Measurements from ENCODE around the gene NDUFB11.

Gene NDUFB11

GRCh38 chrX:47174376-47174775, 29.9 kb upstream of the NDUFB11 start:
- no peak for DNase-seq

GRCh38 chrX:47172971-47173792, 28.7 kb upstream of the NDUFB11 start:
- DNase-seq, result no peak

DNA sequence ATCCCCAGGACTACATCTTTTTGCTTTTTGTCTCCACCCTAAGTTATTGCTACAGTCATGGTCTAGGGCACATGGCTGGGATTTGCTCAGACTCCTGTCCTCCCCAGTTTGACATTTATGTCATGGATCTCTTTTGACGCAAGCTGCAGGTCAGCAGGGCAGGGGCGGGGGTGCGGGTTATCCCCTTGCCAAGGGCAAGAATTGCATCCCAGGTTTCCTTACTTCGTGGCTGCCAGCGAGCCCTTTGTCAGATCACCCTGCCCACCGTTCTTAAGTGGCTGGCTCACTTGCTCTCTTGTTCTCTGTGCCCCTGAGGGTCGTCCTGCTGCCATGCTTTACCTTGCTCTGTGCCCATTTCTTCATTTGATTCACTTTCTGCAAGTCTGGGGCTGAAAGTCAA, 28.0 kb upstream of the NDUFB11 start:
- DNase-seq, result no peak

GRCh38 chrX:47171996-47172395, 27.5 kb upstream of the NDUFB11 start:
- DNase-seq, result no peak

- DNase-seq, result no peak
Measured at GRCh38 chrX:47170861-47171692, 26.6 kb upstream of the NDUFB11 start.

DNA sequence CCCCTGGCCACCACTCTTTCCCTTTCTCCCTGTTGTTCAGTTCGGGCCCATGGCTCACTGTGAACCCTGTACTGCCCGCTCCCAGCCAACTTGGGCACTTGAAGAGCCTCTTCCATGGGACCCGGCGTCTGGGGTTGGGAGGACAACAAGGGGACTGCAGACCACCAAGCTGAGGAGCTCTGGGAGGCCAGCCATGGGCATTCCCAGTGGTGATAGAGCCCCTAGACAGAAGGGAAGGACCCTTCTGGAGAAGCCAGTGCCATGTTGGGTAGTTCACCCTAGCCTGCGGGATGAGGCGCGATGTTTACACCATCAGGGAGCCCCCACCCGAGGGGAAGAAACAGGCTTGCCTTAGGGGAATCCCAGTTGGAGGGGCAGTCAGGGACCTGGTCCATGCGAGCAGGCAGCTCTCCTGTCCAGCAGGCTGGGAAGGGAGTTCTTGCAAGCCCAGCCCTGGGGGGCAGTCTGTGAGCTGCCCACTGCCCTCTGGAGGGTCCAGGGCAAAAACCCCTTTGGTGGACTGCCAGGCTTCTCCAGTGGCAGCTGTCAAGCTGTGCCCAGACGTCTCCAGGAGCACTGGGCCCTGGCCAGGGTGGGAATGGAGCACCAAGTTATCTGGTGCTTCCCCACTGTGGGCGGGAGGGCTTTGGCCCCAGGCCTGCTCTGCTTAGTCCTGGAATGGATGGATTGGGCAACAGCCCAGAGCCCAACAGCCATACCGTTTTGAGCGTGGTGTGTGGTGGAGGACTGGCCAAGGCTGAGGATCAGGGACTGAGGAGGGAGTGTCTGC, 25.4 kb upstream of the NDUFB11 start:
- DNase-seq, result no peak

DNA sequence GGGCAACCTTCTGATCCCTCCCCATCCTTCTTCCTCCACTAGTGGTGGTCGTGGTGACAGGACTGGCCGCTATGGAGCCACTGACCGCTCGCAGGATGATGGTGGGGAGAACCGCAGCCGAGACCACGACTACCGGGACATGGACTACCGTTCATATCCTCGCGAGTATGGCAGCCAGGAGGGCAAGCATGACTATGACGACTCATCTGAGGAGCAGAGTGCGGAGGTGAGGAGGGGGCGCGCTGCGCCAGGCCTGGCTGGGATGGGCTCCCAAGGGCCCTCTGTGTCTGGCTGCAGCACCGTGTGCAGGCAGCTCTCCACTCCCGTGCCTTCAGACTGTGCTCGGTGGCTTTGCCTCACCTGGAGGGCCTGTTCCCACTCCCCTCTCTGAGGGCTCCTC, 24.8 kb upstream of the NDUFB11 start:
- no peak for DNase-seq

GRCh38 chrX:47168495-47169073, 24.1 kb upstream of the NDUFB11 start:
- no peak for DNase-seq

- DNase-seq, result no peak
Measured at GRCh38 chrX:47166126-47166525, 21.6 kb upstream of the NDUFB11 start.

GRCh38 chrX:47164420-47164819, 19.9 kb upstream of the NDUFB11 start:
- no peak for DNase-seq

GRCh38 chrX:47162927-47163583, 18.6 kb upstream of the NDUFB11 start:
- no peak for DNase-seq

GRCh38 chrX:47160781-47161180, 16.3 kb upstream of the NDUFB11 start:
- DNase-seq, result no peak

DNA sequence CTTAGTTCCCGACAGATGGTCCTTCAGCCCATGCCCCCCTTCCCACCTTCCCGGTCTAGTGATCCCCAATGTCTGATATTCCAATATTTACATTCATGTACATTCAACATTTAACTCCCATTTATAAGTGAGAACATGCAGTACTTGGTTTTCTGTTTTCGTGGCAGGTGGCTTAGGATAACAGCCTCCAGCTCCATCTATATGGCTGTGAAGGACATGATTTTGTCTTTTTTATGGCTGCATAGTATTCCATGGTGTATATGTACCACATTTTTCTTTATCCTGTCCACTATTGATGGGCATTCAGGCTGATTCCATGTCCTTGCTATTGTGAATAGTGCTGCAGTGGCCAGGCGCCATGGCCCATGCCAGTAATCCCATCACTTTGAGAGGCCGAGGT, 14.3 kb upstream of the NDUFB11 start:
- DNase-seq, result no peak

DNA sequence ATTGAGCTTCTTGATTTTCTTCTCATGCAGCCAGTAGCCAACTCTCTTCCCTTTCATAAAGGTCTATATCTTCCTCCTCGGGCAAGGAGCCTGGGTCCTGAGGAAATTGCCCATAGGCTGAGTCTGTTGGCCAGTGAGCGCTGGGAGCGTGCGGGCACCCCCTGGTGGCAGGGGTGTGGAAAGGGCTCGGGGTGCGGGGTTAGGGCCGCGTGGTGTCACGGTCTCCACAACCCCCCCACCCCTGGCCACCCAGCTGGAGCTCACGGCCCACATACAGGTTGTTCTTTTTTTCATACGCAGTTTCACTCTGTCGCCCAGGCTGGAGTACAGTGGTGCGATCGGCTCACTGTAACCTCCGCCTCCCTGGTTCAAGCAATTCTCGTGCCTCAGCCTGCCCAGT, 13.6 kb upstream of the NDUFB11 start:
- DNase-seq, result no peak

DNA sequence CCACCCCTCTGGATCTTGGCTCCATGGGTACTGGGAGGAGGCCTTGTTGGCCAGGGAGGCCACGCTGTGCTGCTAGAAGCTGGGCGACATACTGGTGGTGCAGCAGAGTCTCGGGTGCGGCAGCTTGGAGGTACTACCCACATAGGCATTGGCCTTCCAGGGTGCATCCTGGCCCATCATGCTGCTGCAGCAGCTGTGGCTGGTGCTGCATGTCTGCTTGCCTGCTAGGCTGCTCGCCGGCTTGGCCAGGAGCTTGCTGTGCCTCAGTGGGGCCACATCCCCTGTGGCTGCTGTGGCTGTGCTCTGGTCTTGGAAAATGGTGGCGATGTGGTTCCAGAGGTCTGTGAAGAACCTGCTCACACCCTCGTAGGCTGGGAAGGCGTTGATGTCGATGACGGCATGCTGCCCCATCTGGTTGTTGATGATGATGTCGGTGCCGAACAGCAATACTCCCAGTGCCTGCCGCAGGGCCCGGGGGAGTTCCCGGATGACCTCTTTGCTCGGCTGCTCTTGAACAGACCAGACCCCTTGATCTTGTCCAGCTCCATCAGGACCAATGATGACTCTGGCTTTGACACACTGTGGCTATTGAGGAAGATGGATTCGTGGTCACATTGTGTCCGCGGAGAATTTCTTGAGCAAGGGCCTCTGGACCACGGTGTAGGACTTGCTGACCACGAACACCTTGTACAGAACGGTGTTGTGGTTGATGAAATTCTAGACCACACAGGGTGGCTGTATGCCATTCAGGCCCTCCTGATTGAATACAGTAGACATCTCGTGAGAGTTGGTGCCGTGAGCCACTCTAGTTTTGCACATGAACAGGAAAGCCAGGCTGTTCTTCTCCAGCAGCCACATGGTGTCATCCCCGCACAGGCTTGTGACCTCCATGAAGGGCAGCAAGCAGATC, 12.4 kb upstream of the NDUFB11 start:
- no peak for DNase-seq

- no peak for DNase-seq
Measured at GRCh38 chrX:47151435-47151834, 6.9 kb upstream of the NDUFB11 start.

- no peak for DNase-seq
Measured at GRCh38 chrX:47148946-47149345, 4.4 kb upstream of the NDUFB11 start.

GRCh38 chrX:47146936-47147859, 2.7 kb upstream of the NDUFB11 start:
- DNase-seq, result no peak

GRCh38 chrX:47146121-47146935, 1.8 kb upstream of the NDUFB11 start:
- no peak for DNase-seq
